Right atrium auricular region (tissue), 2 donors: Measurements from ENCODE around the gene BTBD7. TPM values are rescaled to one million over a fixed set of nuclear protein-coding genes. Genes with fewer than 3 reads are reported as not detected.

Experiments
- DNase-seq: peaks from one replicate; pipeline ENCODE4 v3.0.0-alpha.2; 2019; ENCODE audit warnings: low spot score
- H3K27ac ChIP-seq, 2 donors: fragments of 200-600 bp; sonication (generic); 1 replicate in 1 of 2; 2 replicates in 1 of 2; pipeline ENCODE4 v1.5.1; 2016 to 2019
- H3K27me3 ChIP-seq, 2 donors: fragments of 200-600 bp; sonication (generic); one replicate each; pipeline versions ENCODE4 v1.5.1 to v1.6.0; 2017 to 2019
- H3K36me3 ChIP-seq: fragments of 200-600 bp; sonication (generic); one replicate; pipeline ENCODE4 v1.5.1; 2016
- H3K4me1 ChIP-seq, 2 donors: fragments of 200-600 bp; sonication (generic); one replicate each; pipeline versions ENCODE4 v1.5.1 to v1.6.0; 2017 to 2019
- H3K4me3 ChIP-seq, 2 donors: fragments of 200-600 bp; sonication (generic); 1 replicate in 1 of 2; 2 replicates in 1 of 2; pipeline ENCODE4 v1.5.1; 2017 to 2019; ENCODE audit warnings: mild to moderate bottlenecking in 1 of 2, moderate library complexity in 1 of 2
- H3K9me3 ChIP-seq, 2 donors: fragments of 200-600 bp; sonication (generic); one replicate each; pipeline ENCODE4 v1.5.1; 2019
- CTCF ChIP-seq, 2 donors: fragments of 200-600 bp; sonication (generic); IDR thresholded peaks; one replicate each; pipeline ENCODE4 v1.5.1; 2019; ENCODE audit warnings: antibody characterized with exemption in 2 of 2
- total RNA-seq, 2 donors: library from RNA; depleted of rRNA; stranded (reverse); fragments of >200 nt; gene quantifications; one replicate each; pipeline ENCODE4 v1.1.0, GENCODE V29; 2016

BTBD7 gene
- total RNA-seq, 2 donors from 2014 or later = 13.3 to 17.6 TPM

DNA sequence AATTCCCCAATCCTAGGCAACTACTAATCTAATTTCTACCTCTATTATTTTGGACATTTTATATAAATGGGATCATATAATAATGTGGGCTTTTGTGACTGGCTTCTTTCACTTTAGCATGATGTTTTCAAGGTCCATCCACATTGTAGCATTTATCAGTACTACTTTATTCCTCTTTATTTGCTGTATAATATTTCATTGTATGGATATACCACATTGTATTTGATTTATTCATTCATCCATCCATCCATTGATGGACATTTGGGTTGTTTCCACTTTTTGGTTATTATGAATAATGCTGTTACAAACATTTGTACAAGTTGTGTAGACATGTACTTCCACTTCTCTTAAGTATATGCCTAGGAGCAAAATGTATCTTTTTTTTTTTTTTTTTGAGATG is 17.3 kb downstream of the BTBD7 start:
- no peak overlapping the region for H3K27ac ChIP-seq
- no peak for TF ChIP-seq CTCF (IDR thresholded peaks at IDR 0.05)
- peaks cover 0 to 26% of the 10 kb centered on the region in 2 donors for H3K4me1 ChIP-seq

GRCh38 chr14:93311082-93311481 is 21.8 kb downstream of the BTBD7 start:
- no peak for TF ChIP-seq CTCF (IDR thresholded peaks at IDR 0.05)
- Histone ChIP-seq H3K27me3 (no peaks in the 10 kb centered on the region), H3K27ac (no peak overlapping the region)

More for the DNA sequence above, 17.3 kb downstream of the BTBD7 start:
- no peak for DNase-seq
- no peaks in the 10 kb centered on the region for H3K9me3 ChIP-seq
- H3K27me3 ChIP-seq = no peaks in the 10 kb centered on the region
- no peaks in the 10 kb centered on the region for H3K36me3 ChIP-seq
- no peak overlapping the region for H3K4me3 ChIP-seq

GRCh38 chr14:93309427-93309966 is 23.3 kb downstream of the BTBD7 start:
- DNase-seq = no peak
- H3K36me3 ChIP-seq = no peaks in the 10 kb centered on the region
- no peak overlapping the region for H3K4me3 ChIP-seq
- H3K27ac ChIP-seq = no peak overlapping the region
- peaks cover 0 to 22% of the 10 kb centered on the region in 2 donors for H3K4me1 ChIP-seq
- no peaks in the 10 kb centered on the region for H3K27me3 ChIP-seq
- TF ChIP-seq CTCF (IDR thresholded peaks at IDR 0.05) = no peak
- no peaks in the 10 kb centered on the region for H3K9me3 ChIP-seq

More at GRCh38 chr14:93311082-93311481, 21.8 kb downstream of the BTBD7 start:
- Histone ChIP-seq H3K36me3 (no peaks in the 10 kb centered on the region), H3K4me1 (peaks cover 0 to 9% of the 10 kb centered on the region in 2 donors), H3K9me3 (no peaks in the 10 kb centered on the region), H3K4me3 (no peak overlapping the region)
- no peak for DNase-seq

DNA sequence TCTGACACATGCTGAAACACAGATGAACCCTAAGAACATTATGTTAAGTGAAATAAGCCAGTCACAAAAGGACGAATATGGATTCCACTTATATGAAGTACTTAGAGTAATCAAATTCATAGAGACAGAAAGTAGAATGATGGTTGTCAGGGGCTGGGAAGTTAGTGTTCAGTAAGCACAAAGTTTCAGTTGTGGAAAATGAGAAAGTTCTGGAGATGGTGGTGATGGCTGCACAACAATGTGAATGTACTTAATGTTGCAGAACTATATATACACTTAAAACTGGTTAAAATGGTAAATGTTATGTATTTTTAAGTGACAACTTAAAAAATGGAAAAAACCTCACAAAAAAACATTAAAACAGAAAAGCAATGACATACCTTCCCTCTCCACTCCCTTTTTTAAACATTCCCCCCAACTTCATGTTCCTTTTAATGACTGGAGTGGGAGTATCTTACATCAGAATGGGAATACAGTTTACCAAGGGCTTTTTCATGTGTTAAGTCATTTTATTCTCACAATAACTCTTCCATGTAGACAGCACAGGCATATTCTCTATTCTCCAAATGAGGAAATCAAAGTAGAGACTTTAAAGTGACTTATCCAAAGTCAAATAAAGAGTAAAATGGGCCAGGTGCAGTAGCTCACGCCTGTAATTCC is 24.0 kb downstream of the BTBD7 start:
- Histone ChIP-seq H3K36me3 (no peaks in the 10 kb centered on the region), H3K27me3 (no peaks in the 10 kb centered on the region), H3K9me3 (no peaks in the 10 kb centered on the region), H3K27ac (no peak overlapping the region), H3K4me3 (no peak overlapping the region), H3K4me1 (peaks cover 0 to 29% of the 10 kb centered on the region in 2 donors)
- TF ChIP-seq CTCF (IDR thresholded peaks at IDR 0.05) = no peak
- DNase-seq = no peak

DNA sequence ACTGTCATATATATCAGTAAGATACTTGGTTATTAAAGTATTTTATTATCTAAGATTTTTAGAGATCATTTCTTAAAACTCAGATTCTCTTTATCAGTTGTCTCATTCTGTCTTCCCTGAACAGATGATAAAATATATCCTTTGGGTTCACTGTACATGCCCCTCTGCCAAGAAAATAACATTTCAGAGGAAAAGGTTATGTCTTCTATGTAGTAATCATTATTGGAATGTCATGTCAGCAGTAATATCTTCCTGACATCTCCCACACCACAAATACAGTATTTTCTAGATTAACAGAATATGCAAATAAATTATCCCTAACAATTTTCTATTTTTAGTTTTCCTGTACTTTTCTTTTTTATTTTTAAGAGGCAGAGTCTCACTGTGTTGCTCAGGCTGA is 26.0 kb downstream of the BTBD7 start:
- H3K4me3 ChIP-seq = no peak overlapping the region
- no peak for DNase-seq
- H3K27ac ChIP-seq = no peak overlapping the region
- no peaks in the 10 kb centered on the region for H3K36me3 ChIP-seq
- H3K4me1 ChIP-seq = peaks cover 0 to 42% of the 10 kb centered on the region in 2 donors
- H3K9me3 ChIP-seq = no peaks in the 10 kb centered on the region
- no peaks in the 10 kb centered on the region for H3K27me3 ChIP-seq
- no peak for TF ChIP-seq CTCF (IDR thresholded peaks at IDR 0.05)
